HUDEP-2 (cell line): ENCODE results near the gene CDH23.

Experiments used
- DNase-seq, 76 experiments: peaks; one replicate each; lab custom pipeline; 2025; ENCODE audit not compliant: unreplicated experiment in 76 of 76; lab: John Stamatoyannopoulos, UW

Gene CDH23

DNA sequence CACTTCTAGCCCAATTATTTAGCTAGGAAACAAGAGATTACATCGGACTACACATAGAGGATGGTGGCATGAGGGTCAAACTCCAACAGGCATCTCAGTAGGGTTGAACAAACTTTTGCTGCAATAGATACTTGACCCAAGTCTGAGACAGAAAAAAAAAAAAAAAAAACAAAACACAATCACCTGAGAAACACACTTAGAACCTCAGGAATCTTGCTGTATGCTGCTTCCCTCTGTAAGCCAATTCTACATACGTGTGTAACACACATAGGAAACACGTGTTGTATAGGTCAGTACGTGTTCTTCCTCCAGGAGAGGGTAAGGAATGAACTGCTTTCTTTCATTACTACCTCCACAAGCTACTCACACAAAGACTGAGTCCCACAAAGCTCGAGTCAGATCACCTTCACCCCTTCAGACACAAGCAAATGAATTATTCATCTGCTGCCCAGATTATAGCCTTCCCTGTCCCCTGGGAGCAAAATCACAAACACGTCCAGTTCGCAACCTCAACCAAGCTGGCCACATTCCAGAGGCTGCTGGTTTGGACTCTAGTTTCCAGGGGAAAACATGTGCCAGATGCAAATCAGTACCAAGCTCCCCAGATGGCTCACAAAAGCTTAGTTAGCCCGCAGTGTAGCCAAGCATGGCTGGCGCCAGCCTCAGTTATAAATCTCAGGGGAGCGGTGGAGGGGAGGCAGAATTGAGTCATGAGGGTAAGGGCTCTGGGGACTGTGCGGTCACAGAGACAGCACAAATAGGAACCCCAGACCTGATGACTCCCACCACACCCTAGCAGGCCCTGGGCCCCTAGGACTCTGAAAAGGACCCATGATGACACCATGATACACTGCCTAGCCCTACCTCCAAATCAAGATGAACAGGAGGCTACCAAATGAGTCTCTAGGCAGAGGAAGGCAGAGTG is 439.2 kb downstream of the CDH23 start:
- no peak for DNase-seq

DNA sequence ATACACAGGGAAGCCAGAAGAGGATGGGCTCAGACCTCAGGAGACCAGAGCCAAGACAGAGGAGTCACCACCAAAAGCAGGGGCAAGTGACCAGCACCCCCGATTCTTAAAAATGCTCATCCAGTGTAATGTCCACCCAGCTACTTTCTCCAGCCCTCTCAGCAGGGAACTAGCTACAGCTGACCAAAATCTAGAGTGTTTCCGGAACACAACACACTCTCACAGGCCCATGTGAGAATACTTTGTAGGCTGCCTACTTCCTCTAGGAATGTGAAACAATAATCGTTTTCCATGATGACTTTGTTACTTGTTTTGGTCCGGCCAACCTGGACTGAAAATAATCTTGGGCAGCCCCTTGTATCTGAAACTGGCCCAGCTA is 439.9 kb downstream of the CDH23 start:
- no peak for DNase-seq

DNA sequence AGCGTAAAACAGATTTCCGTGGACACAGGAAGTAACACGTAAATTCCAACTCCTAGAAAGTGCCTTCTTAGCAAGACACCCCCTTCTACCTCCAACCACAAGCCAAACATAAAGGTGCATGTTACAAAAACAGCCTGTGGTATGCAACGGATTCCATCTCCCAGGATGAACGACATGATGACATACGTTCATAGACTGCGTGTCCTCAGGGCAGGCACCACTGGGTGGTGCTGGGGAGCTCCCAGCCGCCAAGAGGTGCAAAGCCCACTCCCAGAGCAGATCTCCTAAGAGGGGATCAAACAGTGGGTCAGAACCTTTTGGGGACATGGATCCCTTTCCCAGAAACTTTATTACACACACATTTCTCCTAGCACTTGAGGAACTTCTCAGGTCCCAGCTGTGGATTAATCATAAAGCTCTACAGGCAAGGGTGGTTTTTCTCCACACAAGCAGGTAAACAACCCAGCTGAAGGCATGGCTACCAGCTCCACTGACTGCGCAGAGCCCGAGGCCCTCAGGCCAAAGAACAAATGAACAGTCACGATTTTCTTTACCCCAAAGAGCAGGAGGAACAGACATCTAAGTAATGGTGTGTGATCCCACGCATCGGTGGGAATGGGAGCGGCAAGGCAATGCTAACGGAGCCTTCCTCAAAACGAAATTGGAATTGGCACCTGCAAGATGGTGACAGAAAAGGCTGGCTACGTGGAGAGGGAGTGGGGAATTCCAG is 440.5 kb downstream of the CDH23 start:
- peak in 2 of 76 experiments; percentile 4 to 5 for DNase-seq

DNA sequence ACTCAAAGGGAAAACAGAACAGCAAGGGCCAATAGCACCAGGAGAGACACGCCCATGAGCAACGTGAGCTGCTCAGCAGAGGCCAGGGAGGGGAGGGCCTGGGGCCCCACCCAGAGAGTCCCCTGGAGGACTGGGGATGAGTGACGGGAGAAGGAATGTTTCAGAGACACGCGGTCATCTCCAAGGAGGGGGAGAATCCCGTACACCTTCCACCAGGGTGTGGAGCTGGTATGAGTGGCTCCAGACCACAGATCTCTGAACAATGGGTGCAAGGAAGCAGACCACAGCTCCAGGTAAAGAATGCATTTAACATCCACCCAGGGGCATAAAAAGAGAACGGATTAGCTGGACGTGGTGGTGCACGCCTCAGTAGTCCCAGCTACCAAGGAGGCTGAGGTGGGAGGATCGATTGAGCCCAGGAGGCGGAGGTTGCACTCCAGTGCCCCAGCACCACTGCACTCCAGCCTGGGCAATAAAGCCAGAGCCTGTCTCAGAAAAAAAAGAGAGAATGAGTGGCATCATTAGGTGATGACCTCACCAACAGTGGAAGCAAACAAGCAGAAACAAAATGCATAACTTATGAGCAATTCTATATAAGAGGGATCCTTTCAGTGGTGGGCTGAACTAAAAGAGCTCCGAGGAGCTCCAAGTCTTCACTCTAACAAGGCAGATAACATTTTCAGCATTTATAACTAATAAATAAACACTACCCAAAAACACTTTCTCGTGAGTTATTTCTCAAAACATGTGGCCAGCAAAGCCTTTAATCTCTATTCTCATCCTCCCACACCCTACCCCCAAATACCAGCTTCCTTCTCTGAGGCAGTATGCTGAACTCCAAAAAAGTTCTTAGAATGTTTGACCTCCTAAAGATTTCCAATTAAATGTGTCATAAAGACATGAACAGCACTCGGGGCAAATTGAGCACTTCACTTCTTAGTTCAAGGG is 441.8 kb downstream of the CDH23 start:
- DNase-seq: peak in 5 of 76 experiments; percentile 6 to 15 (median 11)

DNA sequence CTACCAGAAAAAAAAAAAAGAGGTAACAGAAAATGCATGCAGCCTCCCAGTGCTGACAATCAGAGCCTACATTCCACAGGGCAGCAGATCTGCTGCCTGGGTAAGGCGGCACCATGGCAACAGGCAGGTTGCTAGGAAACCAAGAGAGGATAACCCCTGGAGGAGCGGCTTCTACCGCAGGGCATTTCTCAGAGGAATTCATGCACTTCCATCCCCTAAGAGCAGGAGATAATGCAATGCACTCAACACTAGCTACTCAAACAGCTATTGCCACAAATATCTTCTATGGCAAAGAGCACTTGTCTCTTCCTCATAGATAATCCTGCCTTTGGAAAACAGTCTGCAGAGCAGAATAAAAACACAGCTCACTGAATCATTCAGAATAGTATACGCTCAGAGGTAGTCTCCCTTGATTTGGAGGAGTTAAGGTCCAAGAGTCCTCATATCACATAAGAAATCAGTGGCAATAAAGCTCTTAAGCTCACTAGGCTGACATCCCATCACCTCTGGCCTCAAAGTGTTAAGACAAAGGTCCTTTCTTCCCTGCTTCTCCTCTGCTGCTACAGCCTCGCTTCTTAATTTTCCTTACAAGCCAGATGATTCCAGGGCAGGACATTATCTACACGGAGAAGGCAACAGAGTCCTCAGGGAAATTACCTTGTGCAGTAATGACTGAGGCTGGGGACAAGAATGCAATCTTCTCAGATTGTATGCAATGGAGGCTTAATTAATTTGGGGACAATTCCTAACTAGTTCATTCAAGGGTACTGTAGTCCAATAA is 443.6 kb downstream of the CDH23 start:
- DNase-seq: peak in 22 of 76 experiments; percentile 8 to 44 (median 22)

DNA sequence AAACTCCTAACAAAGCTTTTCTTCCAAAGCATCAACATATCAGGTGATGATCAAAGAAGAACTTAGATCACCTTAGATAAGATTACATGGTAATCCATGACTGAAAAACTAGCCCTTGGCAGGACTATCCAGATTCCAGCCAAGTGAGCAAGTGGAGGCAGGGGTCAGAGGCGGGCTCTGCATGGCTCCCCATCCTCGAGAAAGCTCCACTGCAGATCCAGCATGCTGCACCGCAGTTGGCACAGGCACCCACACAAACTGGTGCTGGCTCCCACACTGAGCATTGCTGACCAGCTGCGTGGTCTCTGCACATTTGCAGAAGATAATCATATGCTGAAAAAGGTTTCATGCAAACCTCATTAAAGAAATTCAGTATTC is 444.2 kb downstream of the CDH23 start:
- no peak for DNase-seq

DNA sequence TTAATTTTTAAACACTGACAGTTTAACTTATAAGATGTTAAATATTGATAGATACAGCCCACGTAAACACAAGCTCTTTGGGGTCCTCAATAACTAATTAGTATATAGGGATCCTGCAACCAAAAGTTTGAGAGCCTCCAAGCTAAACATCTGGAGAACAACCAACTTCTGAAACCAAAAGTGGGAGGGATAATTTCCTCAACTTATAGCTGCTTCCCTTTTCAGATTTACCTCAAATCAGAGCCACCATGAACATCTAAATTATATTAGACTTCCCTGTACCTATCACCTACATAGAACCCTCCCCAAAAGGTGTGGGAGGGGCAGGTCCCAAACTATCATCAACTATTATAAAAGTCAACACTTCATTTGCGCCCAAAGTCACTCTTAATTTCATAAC is 445.7 kb downstream of the CDH23 start:
- no peak for DNase-seq

DNA sequence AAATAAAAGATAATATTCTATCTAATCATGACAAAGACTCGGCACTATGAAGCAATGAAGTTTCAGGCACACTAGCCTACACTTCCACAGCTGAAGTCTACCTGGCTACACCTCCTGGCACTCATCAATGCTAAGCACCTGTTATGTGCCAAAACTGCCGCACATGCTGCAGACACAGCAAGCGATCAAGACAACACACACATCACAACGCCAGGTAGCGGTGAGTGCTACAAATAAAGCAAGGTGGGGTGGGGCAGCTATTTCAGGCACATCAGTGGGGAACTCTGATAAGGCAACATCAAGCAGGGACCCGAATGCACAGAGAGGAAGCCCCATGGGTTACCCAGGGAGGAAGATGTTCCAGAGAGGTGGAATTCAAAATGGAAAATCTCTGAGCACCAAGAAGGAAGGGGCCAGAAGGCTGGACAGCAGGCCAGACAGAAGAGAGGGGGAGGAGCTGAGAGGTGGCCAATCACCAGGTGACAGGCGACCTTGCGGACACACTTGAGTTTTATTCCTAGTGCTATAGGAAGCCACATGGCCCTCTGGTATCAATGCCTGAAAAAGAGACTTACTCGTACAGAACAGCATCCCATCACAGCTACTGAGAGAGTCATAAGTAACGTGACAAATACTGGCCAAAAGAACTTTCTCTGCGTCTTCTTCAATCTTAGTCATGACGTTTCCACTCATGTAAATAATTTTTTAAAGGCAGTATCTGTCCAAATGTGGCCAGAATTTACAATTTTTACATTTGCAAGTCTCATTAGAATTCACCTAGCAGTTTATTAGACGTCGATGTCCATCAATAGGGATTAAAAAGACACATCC is 446.4 kb downstream of the CDH23 start:
- DNase-seq: no peak

DNA sequence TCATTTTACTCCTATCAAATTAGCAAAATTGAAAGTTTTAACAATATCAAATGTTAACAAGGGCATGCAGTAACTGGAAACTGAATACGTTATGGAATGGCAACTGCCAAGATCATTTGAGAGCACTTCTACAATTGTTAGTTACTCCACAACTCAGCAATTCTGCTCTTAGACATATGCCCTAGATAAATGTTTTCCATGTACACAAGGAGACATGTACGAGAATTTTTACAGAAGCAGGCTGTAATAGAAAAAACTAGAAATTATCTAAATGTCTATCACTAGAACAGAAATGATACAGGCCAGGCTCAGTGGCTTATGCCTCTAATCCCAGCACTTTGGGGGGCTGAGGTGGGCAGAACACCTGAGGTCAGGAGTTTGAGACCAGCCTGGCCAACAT is 447.4 kb downstream of the CDH23 start:
- DNase-seq: no peak

DNA sequence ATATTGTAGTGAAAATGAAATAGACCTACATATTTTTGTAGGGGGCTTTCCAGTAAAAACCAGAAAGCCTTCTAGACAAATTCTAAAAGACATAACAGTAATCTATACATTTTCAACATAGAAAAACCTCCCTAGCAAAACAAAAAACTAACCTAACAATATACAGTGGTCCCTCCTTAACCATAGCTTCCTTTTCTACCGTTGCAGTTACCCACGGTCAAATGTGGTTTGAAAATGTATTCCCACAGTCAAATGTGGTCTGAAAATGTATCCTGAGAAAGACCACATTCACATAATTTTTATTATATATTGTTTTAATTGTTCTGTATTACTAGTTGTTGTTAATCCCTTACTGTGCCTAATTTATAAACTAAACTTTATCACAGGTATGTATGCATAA is 448.0 kb downstream of the CDH23 start:
- no peak for DNase-seq

DNA sequence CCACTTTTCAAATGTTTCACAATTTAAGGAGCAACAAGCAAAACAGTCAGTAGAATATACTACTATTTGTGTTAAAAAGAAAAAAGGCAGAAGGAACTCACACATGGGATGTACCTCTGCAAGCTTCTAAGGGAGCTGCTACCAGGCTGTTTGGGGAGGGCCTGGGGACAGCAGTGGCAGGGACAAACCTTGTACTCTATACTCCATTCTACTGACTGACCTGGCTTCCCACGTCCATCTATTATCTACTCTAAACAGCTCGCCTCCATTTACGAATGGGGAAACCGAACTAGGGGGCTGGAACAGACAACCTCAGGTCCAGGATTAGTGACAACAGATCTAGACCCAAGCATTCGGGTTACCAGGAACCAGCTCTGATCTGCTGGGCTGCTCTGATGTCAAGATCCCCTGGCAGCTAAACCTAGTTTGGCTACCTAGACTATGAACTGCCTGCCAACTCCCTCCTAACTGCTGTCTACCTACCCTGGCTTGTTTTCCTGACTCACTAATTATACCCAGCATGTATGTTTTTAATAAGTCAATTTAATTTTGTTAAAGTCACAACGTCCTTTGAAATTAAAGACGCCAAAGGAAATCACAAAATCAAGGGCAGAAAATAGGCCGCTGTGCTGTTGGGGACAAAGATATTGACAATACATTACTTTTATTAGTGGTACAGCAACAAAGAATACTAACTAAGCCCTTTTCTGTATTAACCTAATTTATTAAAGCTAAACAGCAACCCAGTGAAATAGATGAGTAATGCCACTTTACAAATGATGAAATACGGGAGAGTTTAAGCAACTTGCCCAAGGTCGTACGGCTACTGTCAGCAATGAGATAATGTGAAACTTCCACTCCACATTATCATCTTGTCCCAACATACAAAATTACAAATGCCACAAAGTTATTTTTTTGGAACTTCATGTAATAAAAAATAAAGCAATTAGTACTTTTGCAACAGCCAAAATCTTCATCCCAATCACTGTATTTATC is 449.0 kb downstream of the CDH23 start:
- DNase-seq: no peak

DNA sequence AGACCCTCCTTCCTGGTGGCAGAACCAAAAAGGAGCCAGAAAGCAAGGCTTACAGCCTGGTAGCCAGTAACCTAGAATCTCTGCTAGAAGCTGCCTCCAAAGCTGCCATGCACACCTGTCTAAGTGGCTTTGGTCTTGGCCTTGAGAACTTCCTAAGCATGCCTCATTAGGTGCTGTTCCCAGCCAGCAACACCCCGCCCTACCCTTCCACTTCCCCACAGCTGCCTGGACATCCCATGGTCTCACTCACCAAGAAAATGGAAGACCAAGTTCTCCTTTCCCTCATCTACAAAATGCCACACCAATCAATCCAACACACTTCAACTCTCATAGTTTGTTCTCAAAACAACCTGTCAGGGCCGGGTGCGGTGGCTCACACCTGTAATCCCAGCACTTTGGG is 450.1 kb downstream of the CDH23 start:
- DNase-seq: no peak

DNA sequence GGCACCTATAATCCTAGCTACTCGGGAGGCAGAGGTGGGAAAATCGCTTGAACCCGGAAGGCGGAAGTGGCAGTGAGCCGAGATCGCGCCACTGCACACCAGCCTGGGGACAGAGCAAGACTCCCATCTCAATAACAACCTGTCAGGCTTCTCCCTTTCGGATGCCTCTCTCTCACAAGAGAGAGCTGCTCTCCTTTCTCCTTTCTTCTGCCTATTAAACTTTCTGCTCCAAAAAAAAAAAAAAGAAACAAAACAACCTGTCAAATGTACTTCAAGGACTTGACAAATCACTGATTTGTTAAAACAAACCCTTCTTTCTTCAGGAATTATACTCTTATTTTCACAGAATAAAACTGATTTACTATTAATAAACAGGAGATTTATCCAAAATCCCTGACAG is 450.7 kb downstream of the CDH23 start:
- DNase-seq: no peak

DNA sequence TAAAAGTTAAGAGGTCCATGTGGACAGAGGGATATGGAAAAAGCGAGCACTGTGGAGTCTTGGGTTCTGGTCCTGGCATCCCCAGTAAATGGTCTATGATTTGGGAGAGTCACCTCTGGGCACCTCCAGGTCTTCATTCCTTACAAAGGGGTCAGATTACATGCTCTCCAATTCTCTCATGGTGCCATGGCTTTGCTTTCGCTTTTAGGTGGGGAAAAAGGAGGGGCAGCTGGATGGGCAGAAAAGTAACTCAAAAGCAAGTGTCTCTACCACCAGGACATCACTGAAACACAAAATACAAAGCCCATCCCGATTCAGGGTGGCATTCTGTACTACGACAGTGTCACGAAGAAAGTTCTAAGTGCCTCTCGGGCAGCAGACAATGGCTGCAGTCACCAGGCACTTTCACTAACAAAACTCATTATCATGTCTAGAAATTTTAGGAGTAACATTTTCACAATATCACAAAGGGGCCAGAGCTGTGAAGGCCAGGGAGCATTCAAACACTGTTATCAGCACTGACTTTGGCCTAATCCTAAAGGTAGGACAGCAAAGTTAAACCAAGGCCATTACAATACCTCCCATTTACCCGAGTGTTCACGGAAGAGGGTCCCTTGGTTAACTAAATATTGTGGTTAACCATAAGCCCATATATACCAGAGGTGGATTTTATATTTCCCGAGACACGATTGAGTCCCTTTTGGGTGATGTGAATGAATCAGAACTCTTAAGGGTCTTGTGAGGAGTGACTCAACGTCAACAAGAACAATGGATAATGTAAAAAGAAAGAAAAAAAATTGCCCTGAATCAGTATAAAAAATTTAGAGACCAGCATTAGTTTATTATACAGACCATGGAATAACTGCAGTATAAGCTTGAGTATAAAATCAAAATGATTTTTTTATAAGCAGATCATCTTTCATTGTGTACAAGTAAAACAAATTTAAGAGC is 451.9 kb downstream of the CDH23 start:
- DNase-seq: no peak

DNA sequence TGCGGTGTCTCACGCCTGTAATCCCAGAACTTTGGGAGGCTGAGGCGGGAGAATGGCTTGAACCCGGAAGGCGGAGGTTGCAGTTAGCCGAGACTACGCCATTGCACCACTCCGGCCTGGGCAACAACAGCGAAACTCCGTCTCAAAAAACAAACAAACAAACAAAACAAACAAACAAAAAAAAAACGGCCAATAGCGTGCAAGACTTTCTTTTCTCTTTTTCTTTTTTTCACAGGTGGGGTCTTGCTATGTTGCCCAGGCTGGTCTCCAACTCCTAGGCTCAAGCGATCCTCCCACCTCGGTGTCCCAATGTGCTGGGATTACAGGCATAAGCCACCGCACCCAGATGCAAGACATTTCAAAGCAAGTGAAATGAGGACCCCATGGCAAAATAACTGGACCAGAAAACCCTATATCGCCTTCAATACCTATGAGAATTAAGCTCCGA is 452.8 kb downstream of the CDH23 start:
- DNase-seq: no peak

DNA sequence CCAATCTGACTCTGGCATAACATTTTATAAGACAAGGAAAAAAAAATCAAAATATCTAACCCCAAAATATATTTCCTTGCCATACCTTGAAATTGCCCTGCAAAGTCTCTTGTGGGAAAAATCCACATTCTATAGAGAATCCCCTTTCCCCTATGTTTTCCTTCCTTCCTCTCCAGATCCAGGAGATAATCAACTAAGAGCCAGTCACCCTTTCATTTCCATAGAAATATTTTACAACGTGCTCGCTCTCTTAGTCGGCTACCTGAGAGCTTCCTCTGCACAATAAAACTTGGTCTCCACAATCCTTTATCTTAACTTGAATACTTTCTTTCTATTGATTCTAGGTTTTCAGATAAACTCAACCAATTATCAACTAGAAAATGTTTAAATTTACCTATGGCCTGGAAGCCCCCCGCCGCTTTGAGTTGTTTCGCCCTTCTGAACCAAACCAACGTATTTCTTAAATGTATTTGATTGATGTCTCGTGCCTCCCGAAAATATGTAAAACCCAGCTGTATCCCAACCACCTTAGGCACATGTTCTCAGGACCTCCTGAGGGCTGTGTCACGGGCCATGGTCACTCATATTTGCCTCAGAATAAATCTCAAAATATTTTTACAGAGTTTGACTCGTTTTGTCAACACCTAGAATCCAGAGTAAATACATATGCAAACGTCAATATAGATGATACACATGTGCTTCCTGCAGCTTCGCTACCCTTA is 453.5 kb downstream of the CDH23 start:
- DNase-seq: no peak
